Esophagus muscularis mucosa (tissue), 4 donors: ENCODE data around the gene INSR.

Experiments
- CTCF ChIP-seq, 3 experiments: fragments of 200-600 bp in 2 of 3; fragments of 450-650 bp in 1 of 3; sonication (generic) in 2 of 3; IDR thresholded peaks; one replicate each; pipeline ENCODE4 v1.5.1; 2017 to 2019; ENCODE audit warnings: antibody characterized with exemption in 3 of 3, mild to moderate bottlenecking in 2 of 3, moderate library complexity in 1 of 3
- EP300 ChIP-seq: sonication (generic); formaldehyde crosslinking; IDR thresholded peaks from one replicate; pipeline ENCODE4 v1.6.1; 2017; ENCODE audit warnings: antibody characterized with exemption
- POLR2A ChIP-seq: fragments of 450-650 bp; IDR thresholded peaks from one replicate; pipeline ENCODE4 v1.6.1; 2017; ENCODE audit warnings: antibody characterized with exemption, moderate library complexity, mild to moderate bottlenecking, low read depth

GRCh38 chr19:7264858-7265257 is 29.4 kb downstream of the INSR start:
- no peak for TF ChIP-seq CTCF (IDR thresholded peaks at IDR 0.05)
- TF ChIP-seq EP300, result no peak
- TF ChIP-seq POLR2A, result no peak
